Activated CD8-positive, alpha-beta memory T cell treated with anti-CD3 and anti-CD28 coated beads, Interleukin-2, amount 50 U/mL, for 4 hours (primary cell): Measurements from ENCODE around the gene MEIOC.
A peak's percentile ranks its signal among the peaks of the same experiment; 100 is the strongest.
"Not testable (repeated sequence)": the region's sequence is repeated elsewhere in the genome, so short reads cannot be mapped to it uniquely, and the experiment has no call there.

ENCODE experiments used
- DNase-seq: peaks from one replicate; pipeline ENCODE4 v3.0.0-alpha.2; 2020

MEIOC gene

GRCh38 chr17:44648963-44649362, 7.3 kb upstream of the MEIOC start:
- DNase-seq: no peak

- DNase-seq: no peak
These were observed 5.0 kb upstream of the MEIOC start for GRCh38 chr17:44651228-44651627.

GRCh38 chr17:44652727-44653126, 3.5 kb upstream of the MEIOC start:
- no peak for DNase-seq

GRCh38 chr17:44653384-44653783, 2.9 kb upstream of the MEIOC start:
- no peak for DNase-seq

- DNase-seq: no peak
These were observed 2.3 kb upstream of the MEIOC start for GRCh38 chr17:44653954-44654353.

GRCh38 chr17:44661835-44662234, 5.6 kb downstream of the MEIOC start:
- DNase-seq: no peak

- DNase-seq: no peak
These were observed 6.8 kb downstream of the MEIOC start for GRCh38 chr17:44663095-44663494.

GRCh38 chr17:44664867-44665266, 8.6 kb downstream of the MEIOC start:
- no peak for DNase-seq

- DNase-seq: no peak
These were observed 9.7 kb downstream of the MEIOC start for GRCh38 chr17:44666006-44666405.

GRCh38 chr17:44672479-44673093, 16.3 kb downstream of the MEIOC start:
- DNase-seq: no peak

GRCh38 chr17:44673893-44674292, 17.6 kb downstream of the MEIOC start:
- DNase-seq: no peak

GRCh38 chr17:44677136-44677535, 20.9 kb downstream of the MEIOC start:
- DNase-seq: no peak

- not testable (repeated sequence) for DNase-seq
These were observed 27.0 kb downstream of the MEIOC start for GRCh38 chr17:44683303-44683702.

GRCh38 chr17:44687756-44688155, 31.5 kb downstream of the MEIOC start:
- no peak for DNase-seq

GRCh38 chr17:44688200-44688599, 31.9 kb downstream of the MEIOC start:
- no peak for DNase-seq

- peak; percentile 15 for DNase-seq
These were observed 32.6 kb downstream of the MEIOC start for GRCh38 chr17:44688675-44689476.

GRCh38 chr17:44689477-44690217, 33.4 kb downstream of the MEIOC start, which contains the start of gene CCDC43:
CCDC43 (minus strand) TSS chr17:44689776; CDS start chr17:44689753, 23 bp downstream.
- DNase-seq: peak; percentile 89

GRCh38 chr17:44690746-44691306, 34.6 kb downstream of the MEIOC start:
- DNase-seq: not testable (repeated sequence)

- no peak for DNase-seq
These were observed 37.3 kb downstream of the MEIOC start for GRCh38 chr17:44693609-44694008.

GRCh38 chr17:44700288-44700687, 44.0 kb downstream of the MEIOC start:
- DNase-seq: not testable (repeated sequence)

GRCh38 chr17:44707755-44708400, 51.6 kb downstream of the MEIOC start:
- no peak for DNase-seq

- DNase-seq: peak; percentile 80
These were observed 52.4 kb downstream of the MEIOC start, which contains the start of gene DBF4B for GRCh38 chr17:44708401-44709263. DBF4B (plus strand) TSS chr17:44708665; CDS start chr17:44708821, 156 bp downstream.
